H4 (cell line): ENCODE measurements around the gene ENOX1. TPM values are rescaled to one million over a fixed set of nuclear protein-coding genes. Genes with fewer than 3 reads are reported as not detected.

ENCODE experiments used
- DNase-seq: peaks from one replicate; pipeline ENCODE4 v3.0.0-alpha.2; 2015; ENCODE audit warnings: low spot score
- total RNA-seq: library from RNA; depleted of rRNA; stranded (reverse); fragments of >200 nt; shearing (Covaris generic); gene quantifications from 2 replicates; pipeline ENCODE4 v1.2.3, GENCODE V29; 2014

Gene ENOX1
- total RNA-seq, 1 experiment from 2014 or later, result 0.64 TPM

GRCh38 chr13:43669964-43670363 is 116.8 kb downstream of the ENOX1 start:
- DNase-seq, result no peak

- DNase-seq, result no peak
Measured at GRCh38 chr13:43669101-43669500, 117.7 kb downstream of the ENOX1 start.

- DNase-seq, result no peak
Measured at GRCh38 chr13:43666403-43666802, 120.4 kb downstream of the ENOX1 start.

GRCh38 chr13:43665388-43665787 is 121.4 kb downstream of the ENOX1 start:
- DNase-seq, result no peak

GRCh38 chr13:43664700-43665191 is 122.0 kb downstream of the ENOX1 start:
- DNase-seq, result peak; percentile 19

GRCh38 chr13:43663474-43664090 is 123.2 kb downstream of the ENOX1 start:
- DNase-seq, result no peak

GRCh38 chr13:43662976-43663375 is 123.8 kb downstream of the ENOX1 start:
- DNase-seq, result no peak

GRCh38 chr13:43661161-43661830 is 125.5 kb downstream of the ENOX1 start:
- DNase-seq, result no peak

GRCh38 chr13:43657485-43657884 is 129.3 kb downstream of the ENOX1 start:
- DNase-seq, result no peak

- no peak for DNase-seq
Measured at GRCh38 chr13:43653980-43654379, 132.8 kb downstream of the ENOX1 start.

- DNase-seq, result no peak
Measured at GRCh38 chr13:43653395-43653794, 133.4 kb downstream of the ENOX1 start.

- DNase-seq, result no peak
Measured at GRCh38 chr13:43652760-43653159, 134.0 kb downstream of the ENOX1 start.

GRCh38 chr13:43650882-43651281 is 135.9 kb downstream of the ENOX1 start:
- DNase-seq, result no peak

GRCh38 chr13:43648733-43649132 is 138.0 kb downstream of the ENOX1 start:
- no peak for DNase-seq

GRCh38 chr13:43647471-43647870 is 139.3 kb downstream of the ENOX1 start:
- DNase-seq, result no peak

- DNase-seq, result no peak
Measured at GRCh38 chr13:43640476-43640875, 146.3 kb downstream of the ENOX1 start.

GRCh38 chr13:43631106-43631505 is 155.7 kb downstream of the ENOX1 start:
- DNase-seq, result no peak

GRCh38 chr13:43629691-43630480 is 156.9 kb downstream of the ENOX1 start:
- DNase-seq, result no peak

GRCh38 chr13:43626994-43627393 is 159.8 kb downstream of the ENOX1 start:
- DNase-seq, result no peak

GRCh38 chr13:43614063-43614462 is 172.7 kb downstream of the ENOX1 start:
- DNase-seq, result no peak

- DNase-seq, result no peak
Measured at GRCh38 chr13:43611281-43612273, 175.2 kb downstream of the ENOX1 start.
